GM23338 (cell line): ENCODE results near the gene TACSTD2. TPM values are rescaled to one million over a fixed set of nuclear protein-coding genes. Genes with fewer than 3 reads are reported as not detected.

Experiments
- ATAC-seq: fragments of 200-7000 bp; cut with Tn5 transposase; 3 replicates; pipeline ENCODE4 v1.9.1; 2020
- DNase-seq: peaks from one replicate; pipeline ENCODE4 v3.0.0-alpha.2; 2015; ENCODE audit warnings: low spot score
- H2AFZ ChIP-seq: fragments of 200-600 bp; sonication (generic); 2 replicates; pipeline ENCODE4 v1.8.0; 2016; ENCODE audit warnings: antibody characterized with exemption, mild to moderate bottlenecking, moderate library complexity
- H3F3A ChIP-seq: fragments of 200-600 bp; sonication (generic); replicated peaks from 2 replicates; pipeline ENCODE4 v1.8.0; 2017; ENCODE audit warnings: antibody characterized with exemption, mixed run types, low read depth
- H3K27ac ChIP-seq: fragments of 200-600 bp; sonication (generic); 2 replicates; pipeline ENCODE4 v1.6.1; 2016; ENCODE audit warnings: low read depth
- H3K27me3 ChIP-seq: fragments of 200-600 bp; sonication (generic); 2 replicates; pipeline ENCODE4 v1.8.0; 2016; ENCODE audit warnings: mild to moderate bottlenecking, mixed run types, moderate library complexity; ENCODE audit not compliant: insufficient read depth
- H3K36me3 ChIP-seq: fragments of 200-600 bp; sonication (generic); 2 replicates; pipeline ENCODE4 v1.8.0; 2016; ENCODE audit warnings: mild to moderate bottlenecking; ENCODE audit not compliant: insufficient read depth
- H3K4me1 ChIP-seq: fragments of 200-600 bp; sonication (generic); 2 replicates; pipeline ENCODE4 v1.8.0; 2016; ENCODE audit warnings: mild to moderate bottlenecking, moderate library complexity; ENCODE audit not compliant: insufficient read depth
- H3K4me2 ChIP-seq: fragments of 200-600 bp; sonication (generic); 2 replicates; pipeline ENCODE4 v1.7.1; 2017; ENCODE audit warnings: mixed run types
- H3K4me3 ChIP-seq: fragments of 200-600 bp; sonication (generic); 2 replicates; pipeline ENCODE4 v1.6.1; 2016; ENCODE audit warnings: mixed run types
- H3K79me2 ChIP-seq: fragments of 200-600 bp; sonication (generic); replicated peaks from 2 replicates; pipeline ENCODE4 v1.8.0; 2017; ENCODE audit warnings: mild to moderate bottlenecking; ENCODE audit not compliant: insufficient read depth
- H3K9me2 ChIP-seq: fragments of 200-600 bp; sonication (generic); 2 replicates; pipeline ENCODE4 v1.8.0; 2017; ENCODE audit not compliant: insufficient read depth
- H4K20me1 ChIP-seq: fragments of 200-600 bp; sonication (generic); replicated peaks from 2 replicates; pipeline ENCODE4 v1.8.0; 2017; ENCODE audit warnings: mild to moderate bottlenecking; ENCODE audit not compliant: insufficient read depth
- H3K27ac Mint-ChIP-seq: 2 replicates; pipeline ENCODE4 v1.8.0; 2020; ENCODE audit warnings: inconsistent platforms, mild to moderate bottlenecking, moderate library complexity, mixed read lengths
- H3K27me3 Mint-ChIP-seq: 3 replicates; pipeline ENCODE4 v1.8.0; 2022; ENCODE audit warnings: low read depth, mild to moderate bottlenecking, moderate library complexity, mixed read lengths, inconsistent platforms; ENCODE audit not compliant: insufficient read depth, poor library complexity
- H3K36me3 Mint-ChIP-seq: 3 replicates; pipeline ENCODE4 v1.8.0; 2021; ENCODE audit warnings: low read depth, mild to moderate bottlenecking, inconsistent platforms, moderate library complexity, mixed read lengths
- H3K4me1 Mint-ChIP-seq: 3 replicates; pipeline ENCODE4 v1.8.0; 2020; ENCODE audit warnings: mild to moderate bottlenecking, inconsistent platforms, mixed read lengths
- H3K4me3 Mint-ChIP-seq: 3 replicates; pipeline ENCODE4 v1.8.0; 2021; ENCODE audit warnings: moderate library complexity, mild to moderate bottlenecking, inconsistent platforms, mixed read lengths
- H3K9me3 Mint-ChIP-seq: 3 replicates; pipeline ENCODE4 v1.8.0; 2020; ENCODE audit warnings: moderate library complexity, mild to moderate bottlenecking, inconsistent platforms, mixed read lengths
- CREB1 ChIP-seq: fragments of 250-450 bp; sonication (Bioruptor Pico); IDR thresholded peaks from 2 replicates; pipeline ENCODE4 v1.5.0; 2020; ENCODE audit warnings: low read depth, mild to moderate bottlenecking, moderate library complexity
- CTCF ChIP-seq, 2 experiments: fragments of 200-600 bp in 1 of 2; sonication (generic) in 1 of 2; conservative IDR thresholded peaks; 2 replicates each; pipeline versions ENCODE4 v1.5.1 to v1.6.1; 2016 to 2017; ENCODE audit warnings: antibody characterized with exemption in 2 of 2, low read depth in 2 of 2, mild to moderate bottlenecking in 2 of 2, moderate library complexity in 1 of 2
- EZH2phosphoT487 ChIP-seq: fragments of 200-600 bp; sonication (generic); IDR thresholded peaks from one replicate; pipeline ENCODE4 v1.8.1; 2018; ENCODE audit warnings: antibody characterized with exemption; ENCODE audit not compliant: unreplicated experiment
- NANOG ChIP-seq: IDR thresholded peaks from 2 replicates; pipeline ENCODE4 v1.6.1; 2016; ENCODE audit warnings: antibody characterized with exemption, borderline replicate concordance
- POLR2AphosphoS5 ChIP-seq: IDR thresholded peaks from 2 replicates; pipeline ENCODE4 v1.6.1; 2016; ENCODE audit warnings: antibody characterized with exemption, low read depth
- polyA plus RNA-seq: library from polyadenylated mRNA; unstranded; fragments of >200 nt; fragmentation: Nextera tagmentation; extraction: Ambion mirVana; gene quantifications from 2 replicates; pipeline ENCODE4 v1.2.1, GENCODE V29; 2016
- total RNA-seq: library from RNA; depleted of rRNA; stranded (reverse); fragments of >200 nt; shearing (Covaris generic); gene quantifications from 2 replicates; pipeline ENCODE4 v1.2.3, GENCODE V29; 2014
- TF ChIP-seq, protein P1 (sequence below): IDR thresholded peaks from 2 replicates; pipeline ENCODE4 v1.6.1; 2016; ENCODE audit warnings: antibody characterized with exemption
- TF ChIP-seq, protein P2 (sequence below): fragments of 250-450 bp; sonication (Bioruptor Pico); IDR thresholded peaks from 2 replicates; pipeline ENCODE4 v1.5.0; 2020; ENCODE audit warnings: mild to moderate bottlenecking, moderate library complexity

Gene TACSTD2
- total and polyA plus RNA-seq, 2 experiments from 2014 or later: 0.86 to 1.5 TPM

- Histone ChIP-seq H3K27ac (peak within 1 kb of the TSS; percentile 84), H3K9me2 (no peaks in the 10 kb centered on the region), H2AFZ (peak within 1 kb of the TSS; percentile 95), H3K4me3 (peak within 1 kb of the TSS; percentile 88), H3K4me1 (peaks cover 10% of the 10 kb centered on the region), H3K36me3 (no peaks in the 10 kb centered on the region), H3F3A (no peaks in the 10 kb centered on the region), H3K79me2 (no peaks in the 10 kb centered on the region), H4K20me1 (no peaks in the 10 kb centered on the region), H3K27me3 (no peaks in the 10 kb centered on the region), H3K4me2 (peak within 1 kb of the TSS; percentile 92)
- H3K36me3 Mint-ChIP-seq: no peaks in the 10 kb centered on the region; the same call in 2 of the 3 replicates
- no peaks in the 10 kb centered on the region for H3K9me3 Mint-ChIP-seq
- H3K4me3 Mint-ChIP-seq: peak within 1 kb of the TSS; percentile 89
- DNase-seq: peak; percentile 97
- ATAC-seq: peak; percentile 96
- H3K27ac Mint-ChIP-seq: peak within 1 kb of the TSS; percentile 92
- peaks cover 7% of the 10 kb centered on the region for H3K27me3 Mint-ChIP-seq
- TF ChIP-seq NANOG (no peak), CREB1 (CRISPR knock-in tag) (peak; percentile 59), CTCF (conservative IDR thresholded peaks at IDR 0.05; ENCODE audit: low read depth in 2 of 2) (peak; percentile 88 to 89), EZH2phosphoT487 (no peak), POLR2AphosphoS5 (peak; percentile 82)
- TF ChIP-seq, protein P1, sequence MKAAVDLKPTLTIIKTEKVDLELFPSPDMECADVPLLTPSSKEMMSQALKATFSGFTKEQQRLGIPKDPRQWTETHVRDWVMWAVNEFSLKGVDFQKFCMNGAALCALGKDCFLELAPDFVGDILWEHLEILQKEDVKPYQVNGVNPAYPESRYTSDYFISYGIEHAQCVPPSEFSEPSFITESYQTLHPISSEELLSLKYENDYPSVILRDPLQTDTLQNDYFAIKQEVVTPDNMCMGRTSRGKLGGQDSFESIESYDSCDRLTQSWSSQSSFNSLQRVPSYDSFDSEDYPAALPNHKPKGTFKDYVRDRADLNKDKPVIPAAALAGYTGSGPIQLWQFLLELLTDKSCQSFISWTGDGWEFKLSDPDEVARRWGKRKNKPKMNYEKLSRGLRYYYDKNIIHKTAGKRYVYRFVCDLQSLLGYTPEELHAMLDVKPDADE: peak; percentile 39; the same call in 1 of the 2 replicates
- TF ChIP-seq, protein P2, sequence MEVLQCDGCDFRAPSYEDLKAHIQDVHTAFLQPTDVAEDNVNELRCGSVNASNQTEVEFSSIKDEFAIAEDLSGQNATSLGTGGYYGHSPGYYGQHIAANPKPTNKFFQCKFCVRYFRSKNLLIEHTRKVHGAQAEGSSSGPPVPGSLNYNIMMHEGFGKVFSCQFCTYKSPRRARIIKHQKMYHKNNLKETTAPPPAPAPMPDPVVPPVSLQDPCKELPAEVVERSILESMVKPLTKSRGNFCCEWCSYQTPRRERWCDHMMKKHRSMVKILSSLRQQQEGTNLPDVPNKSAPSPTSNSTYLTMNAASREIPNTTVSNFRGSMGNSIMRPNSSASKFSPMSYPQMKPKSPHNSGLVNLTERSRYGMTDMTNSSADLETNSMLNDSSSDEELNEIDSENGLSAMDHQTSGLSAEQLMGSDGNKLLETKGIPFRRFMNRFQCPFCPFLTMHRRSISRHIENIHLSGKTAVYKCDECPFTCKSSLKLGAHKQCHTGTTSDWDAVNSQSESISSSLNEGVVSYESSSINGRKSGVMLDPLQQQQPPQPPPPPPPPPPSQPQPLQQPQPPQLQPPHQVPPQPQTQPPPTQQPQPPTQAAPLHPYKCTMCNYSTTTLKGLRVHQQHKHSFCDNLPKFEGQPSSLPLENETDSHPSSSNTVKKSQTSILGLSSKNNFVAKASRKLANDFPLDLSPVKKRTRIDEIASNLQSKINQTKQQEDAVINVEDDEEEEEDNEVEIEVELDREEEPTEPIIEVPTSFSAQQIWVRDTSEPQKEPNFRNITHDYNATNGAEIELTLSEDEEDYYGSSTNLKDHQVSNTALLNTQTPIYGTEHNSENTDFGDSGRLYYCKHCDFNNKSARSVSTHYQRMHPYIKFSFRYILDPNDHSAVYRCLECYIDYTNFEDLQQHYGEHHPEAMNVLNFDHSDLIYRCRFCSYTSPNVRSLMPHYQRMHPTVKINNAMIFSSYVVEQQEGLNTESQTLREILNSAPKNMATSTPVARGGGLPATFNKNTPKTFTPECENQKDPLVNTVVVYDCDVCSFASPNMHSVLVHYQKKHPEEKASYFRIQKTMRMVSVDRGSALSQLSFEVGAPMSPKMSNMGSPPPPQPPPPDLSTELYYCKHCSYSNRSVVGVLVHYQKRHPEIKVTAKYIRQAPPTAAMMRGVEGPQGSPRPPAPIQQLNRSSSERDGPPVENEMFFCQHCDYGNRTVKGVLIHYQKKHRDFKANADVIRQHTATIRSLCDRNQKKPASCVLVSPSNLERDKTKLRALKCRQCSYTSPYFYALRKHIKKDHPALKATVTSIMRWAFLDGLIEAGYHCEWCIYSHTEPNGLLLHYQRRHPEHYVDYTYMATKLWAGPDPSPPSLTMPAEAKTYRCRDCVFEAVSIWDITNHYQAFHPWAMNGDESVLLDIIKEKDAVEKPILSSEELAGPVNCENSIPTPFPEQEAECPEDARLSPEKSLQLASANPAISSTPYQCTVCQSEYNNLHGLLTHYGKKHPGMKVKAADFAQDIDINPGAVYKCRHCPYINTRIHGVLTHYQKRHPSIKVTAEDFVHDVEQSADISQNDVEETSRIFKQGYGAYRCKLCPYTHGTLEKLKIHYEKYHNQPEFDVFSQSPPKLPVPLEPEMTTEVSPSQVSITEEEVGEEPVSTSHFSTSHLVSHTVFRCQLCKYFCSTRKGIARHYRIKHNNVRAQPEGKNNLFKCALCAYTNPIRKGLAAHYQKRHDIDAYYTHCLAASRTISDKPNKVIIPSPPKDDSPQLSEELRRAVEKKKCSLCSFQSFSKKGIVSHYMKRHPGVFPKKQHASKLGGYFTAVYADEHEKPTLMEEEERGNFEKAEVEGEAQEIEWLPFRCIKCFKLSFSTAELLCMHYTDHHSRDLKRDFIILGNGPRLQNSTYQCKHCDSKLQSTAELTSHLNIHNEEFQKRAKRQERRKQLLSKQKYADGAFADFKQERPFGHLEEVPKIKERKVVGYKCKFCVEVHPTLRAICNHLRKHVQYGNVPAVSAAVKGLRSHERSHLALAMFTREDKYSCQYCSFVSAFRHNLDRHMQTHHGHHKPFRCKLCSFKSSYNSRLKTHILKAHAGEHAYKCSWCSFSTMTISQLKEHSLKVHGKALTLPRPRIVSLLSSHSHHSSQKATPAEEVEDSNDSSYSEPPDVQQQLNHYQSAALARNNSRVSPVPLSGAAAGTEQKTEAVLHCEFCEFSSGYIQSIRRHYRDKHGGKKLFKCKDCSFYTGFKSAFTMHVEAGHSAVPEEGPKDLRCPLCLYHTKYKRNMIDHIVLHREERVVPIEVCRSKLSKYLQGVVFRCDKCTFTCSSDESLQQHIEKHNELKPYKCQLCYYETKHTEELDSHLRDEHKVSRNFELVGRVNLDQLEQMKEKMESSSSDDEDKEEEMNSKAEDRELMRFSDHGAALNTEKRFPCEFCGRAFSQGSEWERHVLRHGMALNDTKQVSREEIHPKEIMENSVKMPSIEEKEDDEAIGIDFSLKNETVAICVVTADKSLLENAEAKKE (CRISPR knock-in tag): no peak
- peaks cover 17% of the 10 kb centered on the region for H3K4me1 Mint-ChIP-seq
Observed at GRCh38 chr1:58546520-58547308, 30.3 kb downstream of the TACSTD2 start, which contains the start of gene OMA1. Gene OMA1 (minus strand): TSS chr1:58546726. CDS start chr1:58539294, 7,432 bp downstream.
